ENCODE measurements around the gene EDNRA.
"Not testable (repeated sequence)": the region's sequence is repeated elsewhere in the genome, so short reads cannot be mapped to it uniquely, and the experiment has no call there.

Gene EDNRA

GRCh38 chr4:147480891-147481576 is at the start of gene EDNRA:
EDNRA (plus strand) TSS chr4:147481097; CDS start chr4:147485682, 4,585 bp downstream.
- no peak for DNase-seq (ENCODE audit: low read depth in 2 of 2)

GRCh38 chr4:147434370-147434769 is 46.5 kb upstream of the EDNRA start:
- DNase-seq (ENCODE audit: low read depth in 2 of 2), result not testable (repeated sequence)

GRCh38 chr4:147440442-147440841 is 40.5 kb upstream of the EDNRA start:
- no peak for DNase-seq (ENCODE audit: low read depth in 2 of 2)

- no peak for DNase-seq (ENCODE audit: low read depth in 2 of 2)
These were observed 33.1 kb upstream of the EDNRA start for GRCh38 chr4:147447786-147448185.

- no peak for DNase-seq (ENCODE audit: low read depth in 2 of 2)
These were observed 27.2 kb upstream of the EDNRA start for GRCh38 chr4:147453561-147454141.

GRCh38 chr4:147456706-147457105 is 24.2 kb upstream of the EDNRA start:
- no peak for DNase-seq (ENCODE audit: low read depth in 2 of 2)

GRCh38 chr4:147461161-147461560 is 19.7 kb upstream of the EDNRA start:
- no peak for DNase-seq (ENCODE audit: low read depth in 2 of 2)

GRCh38 chr4:147463065-147463464 is 17.8 kb upstream of the EDNRA start:
- no peak for DNase-seq (ENCODE audit: low read depth in 2 of 2)

GRCh38 chr4:147465461-147465860 is 15.4 kb upstream of the EDNRA start:
- no peak for DNase-seq (ENCODE audit: low read depth in 2 of 2)

GRCh38 chr4:147477439-147477838 is 3.5 kb upstream of the EDNRA start:
- no peak for DNase-seq (ENCODE audit: low read depth in 2 of 2)

GRCh38 chr4:147479376-147479775 is 1.5 kb upstream of the EDNRA start:
- no peak for DNase-seq (ENCODE audit: low read depth in 2 of 2)

GRCh38 chr4:147479786-147480185 is 1.1 kb upstream of the EDNRA start:
- no peak for DNase-seq (ENCODE audit: low read depth in 2 of 2)

GRCh38 chr4:147480502-147480890 is 401 bp upstream of the EDNRA start:
- DNase-seq (ENCODE audit: low read depth in 2 of 2), result no peak

GRCh38 chr4:147481577-147482109 is 746 bp downstream of the EDNRA start:
- DNase-seq (ENCODE audit: low read depth in 2 of 2), result no peak

GRCh38 chr4:147482281-147482680 is 1.4 kb downstream of the EDNRA start:
- DNase-seq (ENCODE audit: low read depth in 2 of 2), result no peak

- DNase-seq (ENCODE audit: low read depth in 2 of 2), result no peak
These were observed 4.3 kb downstream of the EDNRA start for GRCh38 chr4:147485167-147485566.

GRCh38 chr4:147487616-147488015 is 6.7 kb downstream of the EDNRA start:
- no peak for DNase-seq (ENCODE audit: low read depth in 2 of 2)

GRCh38 chr4:147488556-147488955 is 7.7 kb downstream of the EDNRA start:
- no peak for DNase-seq (ENCODE audit: low read depth in 2 of 2)

- no peak for DNase-seq (ENCODE audit: low read depth in 2 of 2)
These were observed 10.2 kb downstream of the EDNRA start for GRCh38 chr4:147491086-147491485.

GRCh38 chr4:147492306-147492705 is 11.4 kb downstream of the EDNRA start:
- DNase-seq (ENCODE audit: low read depth in 2 of 2), result no peak

GRCh38 chr4:147492761-147493160 is 11.9 kb downstream of the EDNRA start:
- DNase-seq (ENCODE audit: low read depth in 2 of 2), result no peak

- no peak for DNase-seq (ENCODE audit: low read depth in 2 of 2)
These were observed 12.4 kb downstream of the EDNRA start for GRCh38 chr4:147493307-147493706.

- no peak for DNase-seq (ENCODE audit: low read depth in 2 of 2)
These were observed 13.4 kb downstream of the EDNRA start for GRCh38 chr4:147494301-147494700.

Measured in stimulated activated CD4-positive, alpha-beta T cell treated with anti-CD3 and anti-CD28 coated beads, Interleukin-4, amount 100 ng/mL, for 48 hours (primary cell).